ENCODE results near the gene MRGPRF. TPM values are rescaled to one million over a fixed set of nuclear protein-coding genes. Genes with fewer than 3 reads are reported as not detected.

Gene MRGPRF
- polyA plus RNA-seq, 2 of the 4 experiments (the other 2 are of a cell fraction), result 0.04 TPM; not detected in 1

DNA sequence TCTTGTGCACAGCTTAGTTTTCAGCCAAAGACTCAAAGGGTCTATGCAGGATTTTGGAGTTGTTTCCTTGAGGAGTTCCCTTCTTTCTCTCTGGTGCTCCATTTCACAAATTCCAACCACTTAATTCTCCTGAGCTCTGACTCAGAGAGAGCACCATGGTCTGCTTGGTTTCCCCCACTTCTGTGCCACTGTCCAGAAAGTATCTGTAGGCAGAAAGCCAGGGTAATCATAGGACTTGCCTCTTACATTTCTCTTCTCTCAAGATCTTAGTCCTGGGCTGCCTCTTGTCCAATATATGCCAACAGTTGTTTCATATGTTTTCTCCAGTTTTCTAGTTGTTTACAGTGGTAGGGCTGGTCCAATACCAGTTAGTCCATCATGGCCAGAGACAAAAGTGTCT, 25.8 kb downstream of the MRGPRF start:
- CTCF ChIA-PET, result interaction anchor here (1.1 kb wide), 1 partner anchor 10 kb away, joined by 4 read pairs; no protein-coding TSS in a partner anchor
- FAIRE-seq (no peak), ATAC-seq (no peak)

DNA sequence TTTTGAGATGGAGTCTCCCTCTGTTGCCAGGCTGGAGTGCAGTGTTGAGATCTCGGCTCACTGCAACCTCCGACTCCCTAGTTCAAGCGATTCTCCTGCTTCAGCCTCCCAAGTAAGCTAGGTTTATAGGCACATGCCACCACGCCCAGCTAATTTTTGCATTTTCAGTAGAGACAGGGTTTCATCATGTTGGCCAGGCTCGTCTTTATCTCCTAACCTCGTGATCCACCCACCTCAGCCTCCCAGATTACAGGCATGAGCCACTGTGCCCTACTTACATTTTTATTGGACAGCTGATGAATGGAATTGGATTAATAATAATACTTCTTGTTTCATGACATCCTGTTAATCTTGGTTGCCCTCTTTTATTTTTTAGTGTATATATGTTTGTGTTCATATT, 29.2 kb downstream of the MRGPRF start:
- POLR2A ChIA-PET, result no interaction called here
- ATAC-seq, result no peak
- 33% methylated on average over 6 of the region's 6 CpGs for WGBS (ENCODE audit: missing lambda C conversion rate)
- TF ChIP-seq, protein P1, sequence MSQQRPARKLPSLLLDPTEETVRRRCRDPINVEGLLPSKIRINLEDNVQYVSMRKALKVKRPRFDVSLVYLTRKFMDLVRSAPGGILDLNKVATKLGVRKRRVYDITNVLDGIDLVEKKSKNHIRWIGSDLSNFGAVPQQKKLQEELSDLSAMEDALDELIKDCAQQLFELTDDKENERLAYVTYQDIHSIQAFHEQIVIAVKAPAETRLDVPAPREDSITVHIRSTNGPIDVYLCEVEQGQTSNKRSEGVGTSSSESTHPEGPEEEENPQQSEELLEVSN (IDR thresholded peaks at IDR 0.05; ENCODE audit: borderline replicate concordance, low read depth), result no peak
- TF ChIP-seq FOXS1 (CRISPR knock-in tag; IDR thresholded peaks at IDR 0.05), result no peak
- TF ChIP-seq GATA3 (IDR thresholded peaks at IDR 0.05; ENCODE audit: borderline replicate concordance), result no peak
- TF ChIP-seq, protein P2, sequence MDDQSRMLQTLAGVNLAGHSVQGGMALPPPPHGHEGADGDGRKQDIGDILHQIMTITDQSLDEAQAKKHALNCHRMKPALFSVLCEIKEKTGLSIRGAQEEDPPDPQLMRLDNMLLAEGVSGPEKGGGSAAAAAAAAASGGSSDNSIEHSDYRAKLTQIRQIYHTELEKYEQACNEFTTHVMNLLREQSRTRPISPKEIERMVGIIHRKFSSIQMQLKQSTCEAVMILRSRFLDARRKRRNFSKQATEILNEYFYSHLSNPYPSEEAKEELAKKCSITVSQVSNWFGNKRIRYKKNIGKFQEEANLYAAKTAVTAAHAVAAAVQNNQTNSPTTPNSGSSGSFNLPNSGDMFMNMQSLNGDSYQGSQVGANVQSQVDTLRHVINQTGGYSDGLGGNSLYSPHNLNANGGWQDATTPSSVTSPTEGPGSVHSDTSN (IDR thresholded peaks at IDR 0.05), result no peak
- no peak for TF ChIP-seq CHD2 (IDR thresholded peaks at IDR 0.05; ENCODE audit: low read length, partially characterized antibody)
- TF ChIP-seq MAZ (IDR thresholded peaks at IDR 0.05; ENCODE audit: borderline replicate concordance, low read depth, low read length), result no peak
- TF ChIP-seq NR3C1 (IDR thresholded peaks at IDR 0.05), result no peak
- no peak for TF ChIP-seq SMC3 (IDR thresholded peaks at IDR 0.05)
- TF ChIP-seq RFX5 (IDR thresholded peaks at IDR 0.05), result no peak
- TF ChIP-seq ZC3H11A (IDR thresholded peaks at IDR 0.05), result no peak
- TF ChIP-seq, protein P3, sequence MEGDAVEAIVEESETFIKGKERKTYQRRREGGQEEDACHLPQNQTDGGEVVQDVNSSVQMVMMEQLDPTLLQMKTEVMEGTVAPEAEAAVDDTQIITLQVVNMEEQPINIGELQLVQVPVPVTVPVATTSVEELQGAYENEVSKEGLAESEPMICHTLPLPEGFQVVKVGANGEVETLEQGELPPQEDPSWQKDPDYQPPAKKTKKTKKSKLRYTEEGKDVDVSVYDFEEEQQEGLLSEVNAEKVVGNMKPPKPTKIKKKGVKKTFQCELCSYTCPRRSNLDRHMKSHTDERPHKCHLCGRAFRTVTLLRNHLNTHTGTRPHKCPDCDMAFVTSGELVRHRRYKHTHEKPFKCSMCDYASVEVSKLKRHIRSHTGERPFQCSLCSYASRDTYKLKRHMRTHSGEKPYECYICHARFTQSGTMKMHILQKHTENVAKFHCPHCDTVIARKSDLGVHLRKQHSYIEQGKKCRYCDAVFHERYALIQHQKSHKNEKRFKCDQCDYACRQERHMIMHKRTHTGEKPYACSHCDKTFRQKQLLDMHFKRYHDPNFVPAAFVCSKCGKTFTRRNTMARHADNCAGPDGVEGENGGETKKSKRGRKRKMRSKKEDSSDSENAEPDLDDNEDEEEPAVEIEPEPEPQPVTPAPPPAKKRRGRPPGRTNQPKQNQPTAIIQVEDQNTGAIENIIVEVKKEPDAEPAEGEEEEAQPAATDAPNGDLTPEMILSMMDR (IDR thresholded peaks at IDR 0.05), result no peak
- no peak for TF ChIP-seq HDAC2 (IDR thresholded peaks at IDR 0.05)
- CTCF ChIA-PET, result no interaction called here
- FAIRE-seq, result no peak
- Histone ChIP-seq H3K4me1 (no peaks in the 10 kb centered on the region), H3K9me3 (peaks cover 40% of the 10 kb centered on the region), H3K27ac (no peak overlapping the region), H3K4me3 (no peak overlapping the region), H3K4me2 (no peak overlapping the region)
- no peak for DNase-seq (ENCODE audit: low read depth in 1 of 2, low spot score in 1 of 2)

More for the DNA sequence above, 25.8 kb downstream of the MRGPRF start:
- TF ChIP-seq POLR2A (IDR thresholded peaks at IDR 0.05; ENCODE audit: low read length), result no peak
- TF ChIP-seq FOSL2 (IDR thresholded peaks at IDR 0.05), result no peak
- TF ChIP-seq FOSL2 (CRISPR knock-in tag; IDR thresholded peaks at IDR 0.05), result no peak
- no peak for TF ChIP-seq RNF2 (IDR thresholded peaks at IDR 0.05; ENCODE audit: borderline replicate concordance, low read depth)
- TF ChIP-seq PHF8 (IDR thresholded peaks at IDR 0.05; ENCODE audit: borderline replicate concordance, low read depth), result no peak
- no peak for TF ChIP-seq MYC (IDR thresholded peaks at IDR 0.05; ENCODE audit: borderline replicate concordance, low read length)
- POLR2A ChIA-PET, result no interaction called here
- no peaks in the 10 kb centered on the region for H3K4me1 ChIP-seq
- H3K27ac ChIP-seq, result no peak overlapping the region
- no peak overlapping the region for H3K4me3 ChIP-seq
- H3K9me3 ChIP-seq, result peaks cover 38% of the 10 kb centered on the region
- H3K4me2 ChIP-seq, result no peak overlapping the region
- DNase-seq (ENCODE audit: low read depth in 1 of 2, low spot score in 1 of 2), result no peak

DNA sequence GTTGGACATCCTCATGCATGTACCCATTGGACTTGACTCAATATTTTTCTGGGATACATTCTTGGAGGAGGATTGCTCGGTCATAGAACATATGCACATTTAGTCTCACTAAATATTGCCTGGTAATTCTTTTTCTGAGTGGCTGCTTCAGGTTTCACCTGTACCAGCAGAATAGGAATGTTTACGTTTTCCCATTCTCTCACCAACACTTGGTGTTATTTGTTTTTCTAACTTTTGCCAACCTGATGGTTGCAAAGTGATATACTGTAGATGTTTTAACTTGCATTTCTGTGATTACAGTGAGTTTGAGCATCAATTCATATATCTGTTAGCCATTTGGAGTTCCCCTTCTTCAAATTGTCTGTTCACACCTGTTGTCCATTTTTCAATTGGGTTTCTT, 30.9 kb downstream of the MRGPRF start:
- no peak for DNase-seq (ENCODE audit: low read depth in 1 of 2, low spot score in 1 of 2)
- H3K4me3 ChIP-seq, result no peak overlapping the region
- no peak for FAIRE-seq
- TF ChIP-seq HOXB13 (CRISPR knock-in tag; IDR thresholded peaks at IDR 0.05; ENCODE audit: low read depth) (no peak), MAZ (IDR thresholded peaks at IDR 0.05; ENCODE audit: borderline replicate concordance, low read depth, low read length) (no peak), ZFP36 (IDR thresholded peaks at IDR 0.05; ENCODE audit: borderline replicate concordance, partially characterized antibody) (no peak), BHLHE40 (IDR thresholded peaks at IDR 0.05; ENCODE audit: low read depth, low read length) (no peak), TFCP2L1 (CRISPR knock-in tag; IDR thresholded peaks at IDR 0.05) (no peak)
- TF ChIP-seq, protein P4, sequence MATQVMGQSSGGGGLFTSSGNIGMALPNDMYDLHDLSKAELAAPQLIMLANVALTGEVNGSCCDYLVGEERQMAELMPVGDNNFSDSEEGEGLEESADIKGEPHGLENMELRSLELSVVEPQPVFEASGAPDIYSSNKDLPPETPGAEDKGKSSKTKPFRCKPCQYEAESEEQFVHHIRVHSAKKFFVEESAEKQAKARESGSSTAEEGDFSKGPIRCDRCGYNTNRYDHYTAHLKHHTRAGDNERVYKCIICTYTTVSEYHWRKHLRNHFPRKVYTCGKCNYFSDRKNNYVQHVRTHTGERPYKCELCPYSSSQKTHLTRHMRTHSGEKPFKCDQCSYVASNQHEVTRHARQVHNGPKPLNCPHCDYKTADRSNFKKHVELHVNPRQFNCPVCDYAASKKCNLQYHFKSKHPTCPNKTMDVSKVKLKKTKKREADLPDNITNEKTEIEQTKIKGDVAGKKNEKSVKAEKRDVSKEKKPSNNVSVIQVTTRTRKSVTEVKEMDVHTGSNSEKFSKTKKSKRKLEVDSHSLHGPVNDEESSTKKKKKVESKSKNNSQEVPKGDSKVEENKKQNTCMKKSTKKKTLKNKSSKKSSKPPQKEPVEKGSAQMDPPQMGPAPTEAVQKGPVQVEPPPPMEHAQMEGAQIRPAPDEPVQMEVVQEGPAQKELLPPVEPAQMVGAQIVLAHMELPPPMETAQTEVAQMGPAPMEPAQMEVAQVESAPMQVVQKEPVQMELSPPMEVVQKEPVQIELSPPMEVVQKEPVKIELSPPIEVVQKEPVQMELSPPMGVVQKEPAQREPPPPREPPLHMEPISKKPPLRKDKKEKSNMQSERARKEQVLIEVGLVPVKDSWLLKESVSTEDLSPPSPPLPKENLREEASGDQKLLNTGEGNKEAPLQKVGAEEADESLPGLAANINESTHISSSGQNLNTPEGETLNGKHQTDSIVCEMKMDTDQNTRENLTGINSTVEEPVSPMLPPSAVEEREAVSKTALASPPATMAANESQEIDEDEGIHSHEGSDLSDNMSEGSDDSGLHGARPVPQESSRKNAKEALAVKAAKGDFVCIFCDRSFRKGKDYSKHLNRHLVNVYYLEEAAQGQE (IDR thresholded peaks at IDR 0.05), result no peak
- H3K9me3 ChIP-seq, result peaks cover 33% of the 10 kb centered on the region
- WGBS (ENCODE audit: missing lambda C conversion rate), result 43% methylated on average over 2 of the region's 2 CpGs
- ChIA-PET POLR2A (no interaction called here), CTCF (no interaction called here)
- ATAC-seq, result no peak
- H3K4me1 ChIP-seq, result no peaks in the 10 kb centered on the region
- no peak overlapping the region for H3K27ac ChIP-seq
- no peak overlapping the region for H3K4me2 ChIP-seq
